GM12878 (cell line): ENCODE results near the gene SYTL2.

Source experiments
- EGR1 ChIP-seq, 2 experiments: IDR thresholded peaks; 1 replicate in 1 of 2; 2 replicates in 1 of 2; pipeline ENCODE4 v1.6.1; 2011 to 2012; ENCODE audit warnings: low read depth in 2 of 2, low read length in 2 of 2, borderline replicate concordance in 1 of 2, mild to moderate bottlenecking in 1 of 2, moderate library complexity in 1 of 2
- EP300 ChIP-seq, 2 experiments: fragments of 150-350 bp in 1 of 2; IDR thresholded peaks; 2 replicates each; pipeline ENCODE4 v1.6.1; 2011 to 2012; ENCODE audit warnings: low read depth in 2 of 2, low read length in 2 of 2, borderline replicate concordance in 1 of 2, improper control_type of control experiment in 1 of 2, inconsistent platforms in 1 of 2; ENCODE audit not compliant: control insufficient read depth in 1 of 2
- MXI1 ChIP-seq: fragments of 150-350 bp; IDR thresholded peaks from 2 replicates; pipeline ENCODE4 v1.6.1; 2011; ENCODE audit warnings: low read depth, mild to moderate bottlenecking, inconsistent platforms, low read length, improper control_type of control experiment
- POLR2AphosphoS2 ChIP-seq: IDR thresholded peaks from 2 replicates; pipeline ENCODE4 v1.6.1; 2011; ENCODE audit warnings: low read depth, mild to moderate bottlenecking, low read length, improper control_type of control experiment, moderate library complexity
- TF ChIP-seq, protein P1 (sequence below): fragments of 450-650 bp; IDR thresholded peaks from 2 replicates; pipeline ENCODE4 v1.6.1; 2018; ENCODE audit warnings: mild to moderate bottlenecking, low read depth, moderate library complexity; ENCODE audit not compliant: partially characterized antibody
- TF ChIP-seq, protein P2 (sequence below), 3 experiments: IDR thresholded peaks in 2 of 3; conservative IDR thresholded peaks in 1 of 3; 2 replicates each; pipeline ENCODE4 v1.5.1; 2011; ENCODE audit warnings: low read depth in 3 of 3, low read length in 3 of 3, mild to moderate bottlenecking in 3 of 3, control low read depth in 2 of 3, moderate library complexity in 2 of 3, inconsistent platforms in 1 of 3, mixed read lengths in 1 of 3; ENCODE audit not compliant: control insufficient read depth in 2 of 3, insufficient read depth in 1 of 3; ENCODE audit errors: extremely low read depth in 1 of 3
- TF ChIP-seq, protein P3 (sequence below): IDR thresholded peaks from 2 replicates; pipeline ENCODE4 v1.6.1; 2012; ENCODE audit warnings: low read depth, low read length, improper control_type of control experiment

DNA sequence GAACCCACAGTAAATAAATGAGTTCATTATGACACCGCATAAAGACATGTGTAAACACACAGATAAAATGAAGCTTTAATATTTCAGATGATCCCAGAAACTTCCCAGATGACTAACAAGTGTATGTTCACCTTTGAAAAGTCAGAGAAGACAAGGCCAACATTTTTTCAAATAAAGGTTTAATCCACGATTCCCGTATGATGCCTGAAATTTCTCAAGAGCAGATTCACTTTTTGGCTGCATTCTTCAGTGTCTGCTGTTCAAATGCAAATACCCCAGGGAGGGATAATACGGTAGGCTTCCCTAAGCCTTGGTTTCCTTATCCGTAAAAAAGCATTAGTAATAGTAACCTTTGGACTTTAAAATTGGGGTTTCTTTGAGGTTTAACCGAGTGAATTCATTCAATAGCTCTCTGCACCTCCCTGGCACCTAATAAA, 62.5 kb downstream of the SYTL2 start:
- no peak for TF ChIP-seq EP300 (IDR thresholded peaks at IDR 0.05; ENCODE audit: borderline replicate concordance in 1 of 2, control insufficient read depth in 1 of 2, low read depth in 2 of 2, low read length in 2 of 2)
- no peak for TF ChIP-seq EGR1 (IDR thresholded peaks at IDR 0.05; ENCODE audit: borderline replicate concordance in 1 of 2, low read depth in 2 of 2, low read length in 2 of 2)
- TF ChIP-seq, protein P1, sequence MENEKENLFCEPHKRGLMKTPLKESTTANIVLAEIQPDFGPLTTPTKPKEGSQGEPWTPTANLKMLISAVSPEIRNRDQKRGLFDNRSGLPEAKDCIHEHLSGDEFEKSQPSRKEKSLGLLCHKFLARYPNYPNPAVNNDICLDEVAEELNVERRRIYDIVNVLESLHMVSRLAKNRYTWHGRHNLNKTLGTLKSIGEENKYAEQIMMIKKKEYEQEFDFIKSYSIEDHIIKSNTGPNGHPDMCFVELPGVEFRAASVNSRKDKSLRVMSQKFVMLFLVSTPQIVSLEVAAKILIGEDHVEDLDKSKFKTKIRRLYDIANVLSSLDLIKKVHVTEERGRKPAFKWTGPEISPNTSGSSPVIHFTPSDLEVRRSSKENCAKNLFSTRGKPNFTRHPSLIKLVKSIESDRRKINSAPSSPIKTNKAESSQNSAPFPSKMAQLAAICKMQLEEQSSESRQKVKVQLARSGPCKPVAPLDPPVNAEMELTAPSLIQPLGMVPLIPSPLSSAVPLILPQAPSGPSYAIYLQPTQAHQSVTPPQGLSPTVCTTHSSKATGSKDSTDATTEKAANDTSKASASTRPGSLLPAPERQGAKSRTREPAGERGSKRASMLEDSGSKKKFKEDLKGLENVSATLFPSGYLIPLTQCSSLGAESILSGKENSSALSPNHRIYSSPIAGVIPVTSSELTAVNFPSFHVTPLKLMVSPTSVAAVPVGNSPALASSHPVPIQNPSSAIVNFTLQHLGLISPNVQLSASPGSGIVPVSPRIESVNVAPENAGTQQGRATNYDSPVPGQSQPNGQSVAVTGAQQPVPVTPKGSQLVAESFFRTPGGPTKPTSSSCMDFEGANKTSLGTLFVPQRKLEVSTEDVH, result no peak
- TF ChIP-seq, protein P2, sequence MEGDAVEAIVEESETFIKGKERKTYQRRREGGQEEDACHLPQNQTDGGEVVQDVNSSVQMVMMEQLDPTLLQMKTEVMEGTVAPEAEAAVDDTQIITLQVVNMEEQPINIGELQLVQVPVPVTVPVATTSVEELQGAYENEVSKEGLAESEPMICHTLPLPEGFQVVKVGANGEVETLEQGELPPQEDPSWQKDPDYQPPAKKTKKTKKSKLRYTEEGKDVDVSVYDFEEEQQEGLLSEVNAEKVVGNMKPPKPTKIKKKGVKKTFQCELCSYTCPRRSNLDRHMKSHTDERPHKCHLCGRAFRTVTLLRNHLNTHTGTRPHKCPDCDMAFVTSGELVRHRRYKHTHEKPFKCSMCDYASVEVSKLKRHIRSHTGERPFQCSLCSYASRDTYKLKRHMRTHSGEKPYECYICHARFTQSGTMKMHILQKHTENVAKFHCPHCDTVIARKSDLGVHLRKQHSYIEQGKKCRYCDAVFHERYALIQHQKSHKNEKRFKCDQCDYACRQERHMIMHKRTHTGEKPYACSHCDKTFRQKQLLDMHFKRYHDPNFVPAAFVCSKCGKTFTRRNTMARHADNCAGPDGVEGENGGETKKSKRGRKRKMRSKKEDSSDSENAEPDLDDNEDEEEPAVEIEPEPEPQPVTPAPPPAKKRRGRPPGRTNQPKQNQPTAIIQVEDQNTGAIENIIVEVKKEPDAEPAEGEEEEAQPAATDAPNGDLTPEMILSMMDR (IDR thresholded peaks at IDR 0.05 in 2 of 3, conservative IDR thresholded peaks at IDR 0.05 in 1 of 3; ENCODE audit: control insufficient read depth in 2 of 3, extremely low read depth in 1 of 3, insufficient read depth in 1 of 3, low read depth in 3 of 3, low read length in 3 of 3), result no peak
- TF ChIP-seq, protein P3, sequence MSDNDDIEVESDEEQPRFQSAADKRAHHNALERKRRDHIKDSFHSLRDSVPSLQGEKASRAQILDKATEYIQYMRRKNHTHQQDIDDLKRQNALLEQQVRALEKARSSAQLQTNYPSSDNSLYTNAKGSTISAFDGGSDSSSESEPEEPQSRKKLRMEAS, result no peak
- TF ChIP-seq POLR2AphosphoS2, result no peak
- TF ChIP-seq MXI1, result no peak
